Fibroblast of lung (primary cell): ENCODE measurements around the gene DEPDC7. TPM values are rescaled to one million over a fixed set of nuclear protein-coding genes. Genes with fewer than 3 reads are reported as not detected.
"Not testable (repeated sequence)": the region's sequence is repeated elsewhere in the genome, so short reads cannot be mapped to it uniquely, and the experiment has no call there.

ENCODE experiments used
- DNase-seq, 2 donors: peaks; one replicate each; pipeline versions ENCODE4 v3.0.0 to v3.0.0-alpha.2; 2010; ENCODE audit warnings: low read depth in 2 of 2
- H2AFZ ChIP-seq: 2 replicates; pipeline ENCODE4 v1.5.1; 2012; ENCODE audit warnings: low read length, control low read depth, inconsistent platforms
- H3K27ac ChIP-seq: 2 replicates; pipeline ENCODE4 v1.5.1; 2011; ENCODE audit warnings: low read length, control low read depth; ENCODE audit not compliant: insufficient read depth
- H3K27me3 ChIP-seq: 2 replicates; pipeline ENCODE4 v1.5.1; 2011; ENCODE audit warnings: mild to moderate bottlenecking, low read length; ENCODE audit not compliant: control insufficient read depth, insufficient read depth
- H3K36me3 ChIP-seq: 2 replicates; pipeline ENCODE4 v1.5.1; 2011; ENCODE audit warnings: low read length; ENCODE audit not compliant: control insufficient read depth, insufficient read depth
- H3K4me1 ChIP-seq: 2 replicates; pipeline ENCODE4 v1.5.1; 2011; ENCODE audit warnings: low read length; ENCODE audit not compliant: control insufficient read depth, insufficient read depth; ENCODE audit errors: extremely low read depth
- H3K4me2 ChIP-seq: 2 replicates; pipeline ENCODE4 v1.5.1; 2011; ENCODE audit warnings: low read length, control low read depth; ENCODE audit not compliant: insufficient read depth; ENCODE audit errors: extremely low read depth
- H3K4me3 ChIP-seq, 4 experiments: fragments of 200-600 bp in 1 of 4; sonication (generic) in 1 of 4; replicated peaks in 1 of 4; 2 replicates each; pipeline ENCODE4 v1.5.1; 2011 to 2016; ENCODE audit warnings: low read length in 4 of 4, low read depth in 3 of 4, mild to moderate bottlenecking in 3 of 4, control low read depth in 2 of 4, inconsistent platforms in 1 of 4, mixed read lengths in 1 of 4; ENCODE audit not compliant: insufficient read depth in 1 of 4; ENCODE audit errors: control extremely low read depth in 1 of 4
- H3K79me2 ChIP-seq: 2 replicates; pipeline ENCODE4 v1.5.1; 2012; ENCODE audit warnings: mild to moderate bottlenecking, low read length, inconsistent platforms; ENCODE audit not compliant: control insufficient read depth, insufficient read depth
- H3K9ac ChIP-seq: 2 replicates; pipeline ENCODE4 v1.5.1; 2011; ENCODE audit warnings: mild to moderate bottlenecking, low read length, control low read depth; ENCODE audit not compliant: insufficient read depth
- H3K9me3 ChIP-seq: 2 replicates; pipeline ENCODE4 v1.5.1; 2012; ENCODE audit warnings: low read depth, low read length; ENCODE audit not compliant: control insufficient read depth, insufficient read depth
- H4K20me1 ChIP-seq: 2 replicates; pipeline ENCODE4 v1.5.1; 2011; ENCODE audit warnings: low read length; ENCODE audit not compliant: control insufficient read depth, insufficient read depth; ENCODE audit errors: extremely low read depth
- CTCF ChIP-seq, 2 donors: IDR thresholded peaks in 1 of 2; conservative IDR thresholded peaks in 1 of 2; 1 replicate in 1 of 2; 2 replicates in 1 of 2; pipeline ENCODE4 v1.5.1; 2011 to 2012; ENCODE audit warnings: low read length in 2 of 2, control low read depth in 1 of 2, inconsistent platforms in 1 of 2, low read depth in 1 of 2, mild to moderate bottlenecking in 1 of 2
- EZH2 ChIP-seq: IDR thresholded peaks from 2 replicates; pipeline ENCODE4 v1.5.1; 2012; ENCODE audit warnings: low read length, control low read depth, mild to moderate bottlenecking; ENCODE audit errors: missing control alignments
- polyA plus RNA-seq, 2 donors: library from polyadenylated mRNA; depleted of rRNA in 1 of 2; stranded (reverse) in 1 of 2; unstranded in 1 of 2; fragments of >200 nt; gene quantifications; 2 replicates each; pipeline ENCODE4 v1.2.1, GENCODE V29; 2011 to 2012; ENCODE audit warnings: missing spikeins in 1 of 2
- total RNA-seq: library from RNA; depleted of rRNA; stranded (reverse); fragments of >200 nt; gene quantifications from 2 replicates; pipeline ENCODE4 v1.2.1, GENCODE V29; 2014

Gene DEPDC7
- total and polyA plus RNA-seq, 2 donors (not counting 1 experiment from before 2014, with no cell fraction given), result 6.7 to 8.4 TPM

- no peak overlapping the region for H2AFZ ChIP-seq
- TF ChIP-seq CTCF (conservative IDR thresholded peaks at IDR 0.05 in 1 of 2, IDR thresholded peaks at IDR 0.05 in 1 of 2; ENCODE audit: low read depth in 1 of 2, low read length in 2 of 2) (no peak), EZH2 (no peak)
- no peak overlapping the region for H3K27ac ChIP-seq
- H3K4me3 ChIP-seq, result no peak overlapping the region
- no peak overlapping the region for H3K4me2 ChIP-seq
- H3K27me3 ChIP-seq, result no peaks in the 10 kb centered on the region
- no peak overlapping the region for H3K9ac ChIP-seq
- H4K20me1 ChIP-seq, result no peaks in the 10 kb centered on the region
- peak in 1 of 2 donors; percentile 98 for DNase-seq
- H3K79me2 ChIP-seq, result peaks cover 12% of the 10 kb centered on the region
- H3K4me1 ChIP-seq, result no peaks in the 10 kb centered on the region
- H3K9me3 ChIP-seq, result no peaks in the 10 kb centered on the region
- H3K36me3 ChIP-seq, result peaks cover 6% of the 10 kb centered on the region
These were observed 28.6 kb downstream of the DEPDC7 start for GRCh38 chr11:33044285-33044756.

GRCh38 chr11:33045551-33046255 lies 30.0 kb downstream of the DEPDC7 start:
- Histone ChIP-seq H2AFZ (no peak overlapping the region), H3K4me1 (no peaks in the 10 kb centered on the region), H3K9ac (no peak overlapping the region), H3K27ac (no peak overlapping the region), H3K4me2 (no peak overlapping the region), H3K27me3 (no peaks in the 10 kb centered on the region), H3K79me2 (peaks cover 7% of the 10 kb centered on the region), H3K36me3 (peaks cover 6% of the 10 kb centered on the region), H3K4me3 (no peak overlapping the region), H3K9me3 (no peaks in the 10 kb centered on the region), H4K20me1 (no peaks in the 10 kb centered on the region)
- DNase-seq, result peak in 1 of 2 donors; percentile 63
- no peak for TF ChIP-seq CTCF (conservative IDR thresholded peaks at IDR 0.05 in 1 of 2, IDR thresholded peaks at IDR 0.05 in 1 of 2; ENCODE audit: low read depth in 1 of 2, low read length in 2 of 2)
- no peak for TF ChIP-seq EZH2

- H3K79me2 ChIP-seq, H3K9ac ChIP-seq: not testable (repeated sequence)
These were observed 33.0 kb downstream of the DEPDC7 start for GRCh38 chr11:33048701-33049100.

GRCh38 chr11:33049565-33050408 lies 34.1 kb downstream of the DEPDC7 start:
- not testable (repeated sequence) for H3K4me2 ChIP-seq, H3K4me3 ChIP-seq, H3K36me3 ChIP-seq, H3K4me1 ChIP-seq, DNase-seq, H4K20me1 ChIP-seq, H3K27ac ChIP-seq, H3K79me2 ChIP-seq, H2AFZ ChIP-seq, H3K9ac ChIP-seq, H3K27me3 ChIP-seq, H3K9me3 ChIP-seq

More at GRCh38 chr11:33048701-33049100, 33.0 kb downstream of the DEPDC7 start:
- H4K20me1 ChIP-seq, H3K36me3 ChIP-seq, DNase-seq, H3K27me3 ChIP-seq, H3K27ac ChIP-seq, H3K4me2 ChIP-seq, H3K4me1 ChIP-seq, H2AFZ ChIP-seq, H3K9me3 ChIP-seq, H3K4me3 ChIP-seq: not testable (repeated sequence)
